ENCODE results near the gene MYO1F. TPM values are rescaled to one million over a fixed set of nuclear protein-coding genes. Genes with fewer than 3 reads are reported as not detected.
A peak's percentile ranks its signal among the peaks of the same experiment; 100 is the strongest.

The MYO1F gene
- total and polyA plus RNA-seq, 2 of the 13 experiments (the other 11 are each of a cell fraction or from before 2014, with no cell fraction given): 0.09 to 0.13 TPM

DNA sequence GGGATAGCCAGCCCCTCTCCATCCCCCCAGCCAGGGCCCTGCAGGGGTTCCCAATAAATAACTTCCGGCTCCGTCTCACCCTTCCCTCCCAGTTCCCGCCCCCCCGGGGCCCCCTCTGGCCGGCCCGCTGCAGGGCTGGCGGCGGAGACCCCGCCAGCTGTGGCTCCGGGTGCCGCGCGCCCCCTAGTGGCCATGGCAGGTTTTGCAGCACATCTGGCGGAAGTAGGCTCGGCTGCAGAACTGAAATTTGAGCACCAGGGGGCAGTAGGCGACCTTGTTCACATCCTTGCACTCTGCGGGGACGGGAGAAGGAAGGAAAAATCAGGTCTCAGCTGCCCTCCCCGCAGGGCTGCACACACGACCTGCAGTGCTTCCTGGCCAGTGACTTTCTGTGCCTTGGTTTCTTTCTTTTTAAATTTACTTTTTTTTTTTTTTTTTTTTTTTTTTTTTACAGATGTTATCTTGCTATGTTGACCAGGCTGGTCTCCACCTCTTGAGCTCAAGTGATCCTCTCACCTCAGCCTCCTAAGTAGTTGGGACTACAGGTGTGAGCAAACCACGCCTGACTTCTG is 3.6 kb upstream of the MYO1F start (continued):
- TF ChIP-seq PRPF4 (IDR thresholded peaks at IDR 0.05; ENCODE audit: low read depth, low read length, poor library complexity, severe bottlenecking) (no peak), SP1 (IDR thresholded peaks at IDR 0.05) (no peak), SP1 (CRISPR knock-in tag; IDR thresholded peaks at IDR 0.05) (no peak), KDM2A (CRISPR knock-in tag; IDR thresholded peaks at IDR 0.05; ENCODE audit: borderline replicate concordance, low read depth) (peak; percentile 80), CBX2 (IDR thresholded peaks at IDR 0.05; ENCODE audit: low read depth, low read length) (no peak), CBX2 (CRISPR knock-in tag; IDR thresholded peaks at IDR 0.05; ENCODE audit: low read depth) (no peak), U2AF2 (IDR thresholded peaks at IDR 0.05; ENCODE audit: low read depth, low read length) (no peak), KLF16 (CRISPR knock-in tag; IDR thresholded peaks at IDR 0.05) (peak in 1 of 2 experiments; percentile 51; a peak in 1 of 4 replicates), ZNF274 (CRISPR knock-in tag; IDR thresholded peaks at IDR 0.05) (no peak), ZNF558 (CRISPR knock-in tag; IDR thresholded peaks at IDR 0.05; ENCODE audit: borderline replicate concordance) (no peak), ZBTB42 (CRISPR knock-in tag; IDR thresholded peaks at IDR 0.05) (peak; percentile 100), NONO (IDR thresholded peaks at IDR 0.05) (no peak), NONO (CRISPR knock-in tag; conservative IDR thresholded peaks at IDR 0.05) (no peak), ZNF781 (CRISPR knock-in tag; IDR thresholded peaks at IDR 0.05; ENCODE audit: borderline replicate concordance, not compliant biosample characterization) (no peak), ZNF224 (CRISPR knock-in tag; IDR thresholded peaks at IDR 0.05) (no peak), RFX3 (CRISPR knock-in tag; IDR thresholded peaks at IDR 0.05) (no peak), ZNF792 (CRISPR knock-in tag; IDR thresholded peaks at IDR 0.05) (no peak), ZNF780A (CRISPR knock-in tag; IDR thresholded peaks at IDR 0.05) (no peak), ZFY (CRISPR knock-in tag; IDR thresholded peaks at IDR 0.05) (no peak), POLR2AphosphoS2 (IDR thresholded peaks at IDR 0.05; ENCODE audit: low read depth, low read length) (no peak), PHF8 (CRISPR knock-in tag; IDR thresholded peaks at IDR 0.05) (no peak), CCAR2 (optimal IDR thresholded peaks at IDR 0.05; ENCODE audit: low read depth, low read length) (no peak), FOXA3 (CRISPR knock-in tag; IDR thresholded peaks at IDR 0.05) (peak; percentile 40), NFYC (CRISPR knock-in tag; IDR thresholded peaks at IDR 0.05) (no peak), GPN1 (CRISPR knock-in tag; IDR thresholded peaks at IDR 0.05; ENCODE audit: borderline replicate concordance) (no peak), ZMYM2 (CRISPR knock-in tag; IDR thresholded peaks at IDR 0.05) (no peak), NFKB2 (CRISPR knock-in tag; IDR thresholded peaks at IDR 0.05; ENCODE audit: borderline replicate concordance) (no peak)
- TF ChIP-seq, protein P1, sequence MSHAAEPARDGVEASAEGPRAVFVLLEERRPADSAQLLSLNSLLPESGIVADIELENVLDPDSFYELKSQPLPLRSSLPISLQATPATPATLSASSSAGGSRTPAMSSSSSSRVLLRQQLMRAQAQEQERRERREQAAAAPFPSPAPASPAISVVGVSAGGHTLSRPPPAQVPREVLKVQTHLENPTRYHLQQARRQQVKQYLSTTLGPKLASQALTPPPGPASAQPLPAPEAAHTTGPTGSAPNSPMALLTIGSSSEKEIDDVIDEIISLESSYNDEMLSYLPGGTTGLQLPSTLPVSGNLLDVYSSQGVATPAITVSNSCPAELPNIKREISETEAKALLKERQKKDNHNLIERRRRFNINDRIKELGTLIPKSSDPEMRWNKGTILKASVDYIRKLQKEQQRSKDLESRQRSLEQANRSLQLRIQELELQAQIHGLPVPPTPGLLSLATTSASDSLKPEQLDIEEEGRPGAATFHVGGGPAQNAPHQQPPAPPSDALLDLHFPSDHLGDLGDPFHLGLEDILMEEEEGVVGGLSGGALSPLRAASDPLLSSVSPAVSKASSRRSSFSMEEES (CRISPR knock-in tag; IDR thresholded peaks at IDR 0.05): no peak
- TF ChIP-seq, protein P2, sequence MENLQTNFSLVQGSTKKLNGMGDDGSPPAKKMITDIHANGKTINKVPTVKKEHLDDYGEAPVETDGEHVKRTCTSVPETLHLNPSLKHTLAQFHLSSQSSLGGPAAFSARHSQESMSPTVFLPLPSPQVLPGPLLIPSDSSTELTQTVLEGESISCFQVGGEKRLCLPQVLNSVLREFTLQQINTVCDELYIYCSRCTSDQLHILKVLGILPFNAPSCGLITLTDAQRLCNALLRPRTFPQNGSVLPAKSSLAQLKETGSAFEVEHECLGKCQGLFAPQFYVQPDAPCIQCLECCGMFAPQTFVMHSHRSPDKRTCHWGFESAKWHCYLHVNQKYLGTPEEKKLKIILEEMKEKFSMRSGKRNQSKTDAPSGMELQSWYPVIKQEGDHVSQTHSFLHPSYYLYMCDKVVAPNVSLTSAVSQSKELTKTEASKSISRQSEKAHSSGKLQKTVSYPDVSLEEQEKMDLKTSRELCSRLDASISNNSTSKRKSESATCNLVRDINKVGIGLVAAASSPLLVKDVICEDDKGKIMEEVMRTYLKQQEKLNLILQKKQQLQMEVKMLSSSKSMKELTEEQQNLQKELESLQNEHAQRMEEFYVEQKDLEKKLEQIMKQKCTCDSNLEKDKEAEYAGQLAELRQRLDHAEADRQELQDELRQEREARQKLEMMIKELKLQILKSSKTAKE (CRISPR knock-in tag; IDR thresholded peaks at IDR 0.05; ENCODE audit: borderline replicate concordance): no peak
- TF ChIP-seq, protein P3, sequence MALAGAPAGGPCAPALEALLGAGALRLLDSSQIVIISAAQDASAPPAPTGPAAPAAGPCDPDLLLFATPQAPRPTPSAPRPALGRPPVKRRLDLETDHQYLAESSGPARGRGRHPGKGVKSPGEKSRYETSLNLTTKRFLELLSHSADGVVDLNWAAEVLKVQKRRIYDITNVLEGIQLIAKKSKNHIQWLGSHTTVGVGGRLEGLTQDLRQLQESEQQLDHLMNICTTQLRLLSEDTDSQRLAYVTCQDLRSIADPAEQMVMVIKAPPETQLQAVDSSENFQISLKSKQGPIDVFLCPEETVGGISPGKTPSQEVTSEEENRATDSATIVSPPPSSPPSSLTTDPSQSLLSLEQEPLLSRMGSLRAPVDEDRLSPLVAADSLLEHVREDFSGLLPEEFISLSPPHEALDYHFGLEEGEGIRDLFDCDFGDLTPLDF (CRISPR knock-in tag; IDR thresholded peaks at IDR 0.05): no peak

Measured in HepG2 (cell line).